Nephron progenitor cell (in vitro differentiated cells): ENCODE data around the gene MAB21L2.

ENCODE experiments used
- DNase-seq: peaks from one replicate; pipeline ENCODE4 v3.0.0; 2021
- H3K27ac Mint-ChIP-seq: 2 replicates; pipeline ENCODE4 v1.8.0; 2021; ENCODE audit warnings: mild to moderate bottlenecking, moderate library complexity, mixed read lengths
- H3K27me3 Mint-ChIP-seq: 2 replicates; pipeline ENCODE4 v1.8.0; 2021; ENCODE audit warnings: mild to moderate bottlenecking, low read depth, mixed read lengths; ENCODE audit not compliant: poor library complexity
- H3K36me3 Mint-ChIP-seq: 2 replicates; pipeline ENCODE4 v1.8.0; 2021; ENCODE audit warnings: low read depth, mixed read lengths
- H3K4me1 Mint-ChIP-seq: 2 replicates; pipeline ENCODE4 v1.8.0; 2021; ENCODE audit warnings: mixed read lengths
- H3K4me3 Mint-ChIP-seq: 2 replicates; pipeline ENCODE4 v1.8.0; 2021; ENCODE audit warnings: mild to moderate bottlenecking, moderate library complexity, mixed read lengths
- H3K9me3 Mint-ChIP-seq: 2 replicates; pipeline ENCODE4 v1.8.0; 2021; ENCODE audit warnings: mild to moderate bottlenecking, moderate library complexity, mixed read lengths
- TF ChIP-seq, protein P1 (sequence below): fragments of 200-600 bp; sonication (generic); IDR thresholded peaks from 2 replicates; pipeline ENCODE4 v1.5.0; 2021; ENCODE audit warnings: antibody characterized with exemption

Gene MAB21L2

GRCh38 chr4:150588316-150588715, 6.4 kb downstream of the MAB21L2 start:
- Mint-ChIP-seq H3K27ac (no peak overlapping the region), H3K36me3 (no peaks in the 10 kb centered on the region), H3K4me1 (peaks cover 22% of the 10 kb centered on the region), H3K4me3 (no peak overlapping the region), H3K27me3 (peaks cover 39% of the 10 kb centered on the region), H3K9me3 (no peaks in the 10 kb centered on the region)
- TF ChIP-seq, protein P1, sequence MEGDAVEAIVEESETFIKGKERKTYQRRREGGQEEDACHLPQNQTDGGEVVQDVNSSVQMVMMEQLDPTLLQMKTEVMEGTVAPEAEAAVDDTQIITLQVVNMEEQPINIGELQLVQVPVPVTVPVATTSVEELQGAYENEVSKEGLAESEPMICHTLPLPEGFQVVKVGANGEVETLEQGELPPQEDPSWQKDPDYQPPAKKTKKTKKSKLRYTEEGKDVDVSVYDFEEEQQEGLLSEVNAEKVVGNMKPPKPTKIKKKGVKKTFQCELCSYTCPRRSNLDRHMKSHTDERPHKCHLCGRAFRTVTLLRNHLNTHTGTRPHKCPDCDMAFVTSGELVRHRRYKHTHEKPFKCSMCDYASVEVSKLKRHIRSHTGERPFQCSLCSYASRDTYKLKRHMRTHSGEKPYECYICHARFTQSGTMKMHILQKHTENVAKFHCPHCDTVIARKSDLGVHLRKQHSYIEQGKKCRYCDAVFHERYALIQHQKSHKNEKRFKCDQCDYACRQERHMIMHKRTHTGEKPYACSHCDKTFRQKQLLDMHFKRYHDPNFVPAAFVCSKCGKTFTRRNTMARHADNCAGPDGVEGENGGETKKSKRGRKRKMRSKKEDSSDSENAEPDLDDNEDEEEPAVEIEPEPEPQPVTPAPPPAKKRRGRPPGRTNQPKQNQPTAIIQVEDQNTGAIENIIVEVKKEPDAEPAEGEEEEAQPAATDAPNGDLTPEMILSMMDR: no peak
- no peak for DNase-seq

- Mint-ChIP-seq H3K4me1 (peaks cover 14% of the 10 kb centered on the region), H3K27ac (no peak overlapping the region), H3K36me3 (no peaks in the 10 kb centered on the region), H3K4me3 (no peak overlapping the region), H3K27me3 (peaks cover 30% of the 10 kb centered on the region), H3K9me3 (no peaks in the 10 kb centered on the region)
- DNase-seq: no peak
- TF ChIP-seq, protein P1: no peak
Observed at GRCh38 chr4:150589157-150589556, 7.2 kb downstream of the MAB21L2 start.

GRCh38 chr4:150590631-150591030, 8.7 kb downstream of the MAB21L2 start:
- H3K36me3 Mint-ChIP-seq: no peaks in the 10 kb centered on the region

GRCh38 chr4:150591406-150591805, 9.5 kb downstream of the MAB21L2 start:
- TF ChIP-seq, protein P1: no peak
- peak overlapping the region; percentile 33 for H3K27ac Mint-ChIP-seq
- peak; percentile 15 for DNase-seq
- no peak overlapping the region for H3K4me3 Mint-ChIP-seq
- H3K27me3 Mint-ChIP-seq: peaks cover 8% of the 10 kb centered on the region
- no peaks in the 10 kb centered on the region for H3K36me3 Mint-ChIP-seq
- H3K4me1 Mint-ChIP-seq: peaks cover 8% of the 10 kb centered on the region
- no peaks in the 10 kb centered on the region for H3K9me3 Mint-ChIP-seq

More at GRCh38 chr4:150590631-150591030, 8.7 kb downstream of the MAB21L2 start:
- H3K27me3 Mint-ChIP-seq: peaks cover 16% of the 10 kb centered on the region
- H3K27ac Mint-ChIP-seq: no peak overlapping the region
- TF ChIP-seq, protein P1: no peak
- H3K9me3 Mint-ChIP-seq: no peaks in the 10 kb centered on the region
- no peak overlapping the region for H3K4me3 Mint-ChIP-seq
- H3K4me1 Mint-ChIP-seq: peaks cover 8% of the 10 kb centered on the region
- no peak for DNase-seq

DNA sequence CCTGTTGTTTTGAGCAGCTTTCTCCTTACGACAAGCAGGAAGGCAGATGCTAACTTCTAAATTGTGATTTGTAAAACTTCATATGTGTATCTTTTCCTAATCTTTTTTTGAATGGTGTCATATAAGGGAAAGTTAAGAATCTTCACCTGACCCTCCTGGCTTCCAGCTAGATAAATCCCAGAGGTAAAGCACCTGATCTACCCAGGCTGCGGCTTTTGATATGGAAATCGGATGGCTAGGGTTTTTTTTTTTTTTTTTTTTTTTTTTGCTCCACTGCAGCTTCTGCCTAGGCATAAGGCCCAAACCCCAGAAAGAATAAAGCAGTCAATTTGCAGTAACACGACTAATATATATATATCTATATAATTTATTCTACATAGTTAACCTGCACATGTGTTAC, 10.0 kb downstream of the MAB21L2 start:
- Mint-ChIP-seq H3K9me3 (no peaks in the 10 kb centered on the region), H3K4me3 (no peak overlapping the region), H3K27ac (no peak overlapping the region), H3K27me3 (peaks cover 3% of the 10 kb centered on the region), H3K4me1 (peaks cover 8% of the 10 kb centered on the region), H3K36me3 (no peaks in the 10 kb centered on the region)
- TF ChIP-seq, protein P1: no peak
- DNase-seq: no peak

GRCh38 chr4:150593996-150594395, 12.0 kb downstream of the MAB21L2 start:
- Mint-ChIP-seq H3K9me3 (no peaks in the 10 kb centered on the region), H3K27ac (no peak overlapping the region), H3K4me3 (no peak overlapping the region), H3K27me3 (peaks cover 3% of the 10 kb centered on the region), H3K4me1 (peaks cover 8% of the 10 kb centered on the region), H3K36me3 (no peaks in the 10 kb centered on the region)
- DNase-seq: no peak
- TF ChIP-seq, protein P1: no peak
